LNCaP clone FGC (cell line): ENCODE results near the gene KREMEN1.

Experiments
- DNase-seq: peaks from one replicate; pipeline ENCODE4 v3.0.0-alpha.2; 2011; ENCODE audit warnings: low read depth
- H3K4me3 ChIP-seq: 2 replicates; pipeline ENCODE4 v1.5.1; 2011; ENCODE audit warnings: mild to moderate bottlenecking, low read depth, low read length, control low read depth
- TF ChIP-seq, protein P1 (sequence below): IDR thresholded peaks from 2 replicates; pipeline ENCODE4 v1.5.1; 2012; ENCODE audit warnings: mild to moderate bottlenecking; ENCODE audit not compliant: control insufficient read depth, insufficient read depth; ENCODE audit errors: extremely low read depth

KREMEN1 gene

DNA sequence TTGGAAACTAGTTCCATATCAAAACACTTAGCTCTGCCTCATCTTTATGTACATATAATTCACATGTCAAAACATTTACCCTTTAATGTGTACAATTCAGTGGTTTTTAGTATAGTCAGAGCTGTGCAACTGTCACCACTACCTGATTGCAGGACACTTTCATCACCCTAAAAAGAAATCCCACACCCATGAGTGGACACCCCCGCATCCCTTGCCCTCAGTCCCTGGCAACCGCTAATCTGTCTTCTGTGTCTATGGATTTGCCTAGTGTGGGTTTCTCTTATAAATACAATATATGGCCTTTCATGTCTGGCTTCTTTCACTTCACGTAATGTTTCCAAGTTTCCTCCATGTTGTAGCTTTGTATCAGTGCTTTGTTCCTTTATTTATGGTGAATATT lies 124.3 kb downstream of the KREMEN1 start:
- TF ChIP-seq, protein P1, sequence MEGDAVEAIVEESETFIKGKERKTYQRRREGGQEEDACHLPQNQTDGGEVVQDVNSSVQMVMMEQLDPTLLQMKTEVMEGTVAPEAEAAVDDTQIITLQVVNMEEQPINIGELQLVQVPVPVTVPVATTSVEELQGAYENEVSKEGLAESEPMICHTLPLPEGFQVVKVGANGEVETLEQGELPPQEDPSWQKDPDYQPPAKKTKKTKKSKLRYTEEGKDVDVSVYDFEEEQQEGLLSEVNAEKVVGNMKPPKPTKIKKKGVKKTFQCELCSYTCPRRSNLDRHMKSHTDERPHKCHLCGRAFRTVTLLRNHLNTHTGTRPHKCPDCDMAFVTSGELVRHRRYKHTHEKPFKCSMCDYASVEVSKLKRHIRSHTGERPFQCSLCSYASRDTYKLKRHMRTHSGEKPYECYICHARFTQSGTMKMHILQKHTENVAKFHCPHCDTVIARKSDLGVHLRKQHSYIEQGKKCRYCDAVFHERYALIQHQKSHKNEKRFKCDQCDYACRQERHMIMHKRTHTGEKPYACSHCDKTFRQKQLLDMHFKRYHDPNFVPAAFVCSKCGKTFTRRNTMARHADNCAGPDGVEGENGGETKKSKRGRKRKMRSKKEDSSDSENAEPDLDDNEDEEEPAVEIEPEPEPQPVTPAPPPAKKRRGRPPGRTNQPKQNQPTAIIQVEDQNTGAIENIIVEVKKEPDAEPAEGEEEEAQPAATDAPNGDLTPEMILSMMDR = no peak
- no peak for DNase-seq

GRCh38 chr22:29198240-29198639 lies 125.4 kb downstream of the KREMEN1 start:
- TF ChIP-seq, protein P1 = no peak
- DNase-seq = no peak

More for the DNA sequence above, 124.3 kb downstream of the KREMEN1 start:
- no peak overlapping the region for H3K4me3 ChIP-seq

DNA sequence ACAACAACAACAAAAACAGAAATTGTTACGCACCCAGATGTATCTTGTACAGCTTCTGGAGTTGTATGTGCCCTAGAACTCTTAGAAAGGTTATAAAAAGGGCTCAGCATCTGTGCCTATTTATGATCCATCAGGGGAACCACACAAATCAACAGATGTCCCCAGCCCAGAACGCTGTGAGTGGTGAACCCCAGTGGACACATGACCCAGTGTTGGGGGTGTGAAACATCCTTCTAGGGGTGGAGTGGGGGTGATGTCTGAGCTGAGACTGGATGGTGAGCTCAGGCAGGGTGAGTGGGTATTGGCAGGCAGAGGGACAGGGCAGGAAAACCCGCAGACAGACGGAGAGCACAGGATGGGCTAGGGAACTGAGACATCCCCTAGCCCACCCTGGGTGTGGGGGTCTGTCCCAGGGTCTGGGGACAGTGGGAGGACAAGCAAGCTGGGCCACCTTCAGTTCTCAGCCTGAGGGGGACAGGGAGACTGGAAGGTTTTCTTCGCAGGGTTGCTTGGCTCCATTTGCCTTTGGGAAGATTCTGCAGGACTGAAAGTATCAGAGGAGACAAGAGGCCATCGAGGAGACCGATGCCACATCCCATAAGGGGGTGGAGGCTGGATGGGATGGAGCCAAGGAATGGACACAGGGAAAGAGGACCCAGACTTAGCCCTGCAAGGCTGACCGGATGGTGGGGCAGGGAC lies 127.0 kb downstream of the KREMEN1 start:
- TF ChIP-seq, protein P1 = no peak
- DNase-seq = no peak
- no peak overlapping the region for H3K4me3 ChIP-seq

More at GRCh38 chr22:29198240-29198639, 125.4 kb downstream of the KREMEN1 start:
- no peak overlapping the region for H3K4me3 ChIP-seq

- H3K4me3 ChIP-seq = no peak overlapping the region
- TF ChIP-seq, protein P1 = no peak
- DNase-seq = no peak
These were observed 128.1 kb downstream of the KREMEN1 start for GRCh38 chr22:29200901-29201300.

GRCh38 chr22:29201782-29202181 lies 128.9 kb downstream of the KREMEN1 start:
- TF ChIP-seq, protein P1 = no peak
- H3K4me3 ChIP-seq = no peak overlapping the region
- DNase-seq = no peak

GRCh38 chr22:29202212-29203192 lies 129.7 kb downstream of the KREMEN1 start:
- H3K4me3 ChIP-seq = no peak overlapping the region
- DNase-seq = no peak
- TF ChIP-seq, protein P1 = peak; percentile 36; the same call in 1 of the 2 replicates
